Measurements from ENCODE around the gene CEP41. TPM values are rescaled to one million over a fixed set of nuclear protein-coding genes. Genes with fewer than 3 reads are reported as not detected.
A peak's percentile ranks its signal among the peaks of the same experiment; 100 is the strongest.

The CEP41 gene
- total RNA-seq, 4 donors from 2014 or later: 3.1 to 10.7 (median 7.9) TPM

GRCh38 chr7:130349911-130350782 lies 90.7 kb downstream of the CEP41 start:
- DNase-seq: no peak
- Histone ChIP-seq H3K4me3 (replicated peaks in 1 of 3) (no peak overlapping the region), H3K9me3 (no peaks in the 10 kb centered on the region), H3K36me3 (no peaks in the 10 kb centered on the region), H3K27me3 (no peaks in the 10 kb centered on the region), H3K27ac (peak overlapping the region in 2 of 3 donors; percentile 19 to 50), H3K4me1 (peaks cover 5% of the 10 kb centered on the region in 2 donors)
- 77 to 80% methylated on average over 16 of the region's 16 CpGs for WGBS, 2 donors
- intact Hi-C loops (cut with DNase I): no loop called here
- TF ChIP-seq, protein P1, sequence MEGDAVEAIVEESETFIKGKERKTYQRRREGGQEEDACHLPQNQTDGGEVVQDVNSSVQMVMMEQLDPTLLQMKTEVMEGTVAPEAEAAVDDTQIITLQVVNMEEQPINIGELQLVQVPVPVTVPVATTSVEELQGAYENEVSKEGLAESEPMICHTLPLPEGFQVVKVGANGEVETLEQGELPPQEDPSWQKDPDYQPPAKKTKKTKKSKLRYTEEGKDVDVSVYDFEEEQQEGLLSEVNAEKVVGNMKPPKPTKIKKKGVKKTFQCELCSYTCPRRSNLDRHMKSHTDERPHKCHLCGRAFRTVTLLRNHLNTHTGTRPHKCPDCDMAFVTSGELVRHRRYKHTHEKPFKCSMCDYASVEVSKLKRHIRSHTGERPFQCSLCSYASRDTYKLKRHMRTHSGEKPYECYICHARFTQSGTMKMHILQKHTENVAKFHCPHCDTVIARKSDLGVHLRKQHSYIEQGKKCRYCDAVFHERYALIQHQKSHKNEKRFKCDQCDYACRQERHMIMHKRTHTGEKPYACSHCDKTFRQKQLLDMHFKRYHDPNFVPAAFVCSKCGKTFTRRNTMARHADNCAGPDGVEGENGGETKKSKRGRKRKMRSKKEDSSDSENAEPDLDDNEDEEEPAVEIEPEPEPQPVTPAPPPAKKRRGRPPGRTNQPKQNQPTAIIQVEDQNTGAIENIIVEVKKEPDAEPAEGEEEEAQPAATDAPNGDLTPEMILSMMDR (IDR thresholded peaks at IDR 0.05): no peak
- no peak for TF ChIP-seq POLR2A (IDR thresholded peaks at IDR 0.05)

GRCh38 chr7:130346941-130347340 lies 93.9 kb downstream of the CEP41 start:
- intact Hi-C loops (cut with DNase I): no loop called here
- Histone ChIP-seq H3K4me3 (replicated peaks in 1 of 3) (no peak overlapping the region), H3K27me3 (no peaks in the 10 kb centered on the region), H3K9me3 (no peaks in the 10 kb centered on the region), H3K4me1 (no peaks in the 10 kb centered on the region), H3K36me3 (no peaks in the 10 kb centered on the region), H3K27ac (no peak overlapping the region)
- 77 to 88% methylated on average over 10 to 12 of the region's 12 CpGs for WGBS, 2 donors
- DNase-seq: no peak
- TF ChIP-seq POLR2A (IDR thresholded peaks at IDR 0.05): no peak
- TF ChIP-seq, protein P1 (IDR thresholded peaks at IDR 0.05): no peak

DNA sequence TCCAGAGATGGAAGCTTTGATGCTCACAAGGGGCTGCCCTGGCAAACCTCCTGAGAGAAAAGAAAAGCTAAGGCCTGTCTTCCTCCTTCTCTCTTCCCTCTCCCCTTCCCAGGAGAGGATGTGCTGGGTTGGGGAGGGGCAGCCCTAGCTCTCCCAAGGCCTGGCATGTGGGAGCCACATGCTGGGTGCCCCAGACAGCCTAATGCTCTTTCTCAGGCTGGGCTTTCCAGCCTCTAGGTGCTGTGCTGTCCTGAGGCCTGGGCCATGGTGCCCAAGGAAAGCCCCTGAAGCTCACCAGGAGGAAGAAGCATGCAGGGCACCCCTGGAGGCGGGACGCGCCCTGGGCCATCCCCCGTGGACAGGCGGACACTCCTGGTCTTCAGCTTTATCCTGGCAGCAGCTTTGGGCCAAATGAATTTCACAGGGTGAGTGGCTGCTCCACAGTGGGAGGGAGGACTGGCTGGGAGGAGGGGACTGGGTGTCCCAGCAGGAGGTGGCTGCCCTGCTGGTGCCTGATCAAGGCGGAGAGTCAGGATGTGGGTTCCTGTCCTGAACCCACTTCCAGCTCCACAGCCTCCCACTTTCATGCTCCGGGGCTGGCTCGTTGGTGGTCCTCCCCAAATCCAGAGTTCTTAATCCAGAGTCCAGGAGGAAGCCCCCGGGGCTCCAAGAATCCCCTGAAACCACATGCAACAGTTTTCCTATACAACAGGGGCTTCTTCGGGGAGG lies 94.5 kb downstream of the CEP41 start:
- no peaks in the 10 kb centered on the region for H3K9me3 ChIP-seq
- H3K27me3 ChIP-seq: no peaks in the 10 kb centered on the region
- no peak overlapping the region for H3K27ac ChIP-seq
- H3K4me3 ChIP-seq (replicated peaks in 1 of 3): no peak overlapping the region
- no peaks in the 10 kb centered on the region for H3K36me3 ChIP-seq
- no peak for TF ChIP-seq POLR2A (IDR thresholded peaks at IDR 0.05)
- TF ChIP-seq, protein P1 (IDR thresholded peaks at IDR 0.05): no peak
- 87 to 89% methylated on average over 5 to 10 of the region's 10 CpGs for whole genome bisulfite sequencing, 2 donors
- intact Hi-C loops (cut with DNase I): no loop called here
- no peaks in the 10 kb centered on the region for H3K4me1 ChIP-seq
- DNase-seq: no peak

DNA sequence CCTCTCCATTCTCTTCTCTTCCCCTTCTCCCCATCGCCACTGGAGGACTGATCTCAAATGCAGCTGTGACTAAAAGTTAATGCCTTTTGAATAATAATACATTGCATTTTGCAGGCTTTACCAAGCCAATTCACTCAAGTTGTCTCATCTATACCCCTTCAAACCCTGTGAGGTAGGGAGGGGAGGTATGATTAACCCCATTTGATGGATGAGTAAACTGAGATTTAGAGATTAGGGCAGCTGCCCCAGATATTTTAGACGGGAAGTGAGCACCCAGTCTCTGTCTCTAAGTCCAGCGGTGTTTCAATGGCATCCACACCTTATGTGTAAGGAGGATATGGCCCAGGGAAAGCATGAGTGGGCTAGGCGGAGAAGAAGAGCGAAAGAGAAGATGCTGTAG lies 95.1 kb downstream of the CEP41 start:
- no peak for DNase-seq
- no peak overlapping the region for H3K27ac ChIP-seq
- no peak overlapping the region for H3K4me3 ChIP-seq (replicated peaks in 1 of 3)
- WGBS, 2 donors: 90 to 93% methylated on average over 4 of the region's 5 CpGs
- no peak for TF ChIP-seq POLR2A (IDR thresholded peaks at IDR 0.05)
- TF ChIP-seq, protein P1 (IDR thresholded peaks at IDR 0.05): no peak
- intact Hi-C loops (cut with DNase I): no loop called here
- no peaks in the 10 kb centered on the region for H3K27me3 ChIP-seq
- H3K36me3 ChIP-seq: no peaks in the 10 kb centered on the region
- no peaks in the 10 kb centered on the region for H3K4me1 ChIP-seq
- no peaks in the 10 kb centered on the region for H3K9me3 ChIP-seq

- H3K27ac ChIP-seq: no peak overlapping the region
- intact Hi-C loops (cut with DNase I): no loop called here
- TF ChIP-seq, protein P1 (IDR thresholded peaks at IDR 0.05): no peak
- no peak for TF ChIP-seq POLR2A (IDR thresholded peaks at IDR 0.05)
- no peaks in the 10 kb centered on the region for H3K9me3 ChIP-seq
- H3K4me1 ChIP-seq: no peaks in the 10 kb centered on the region
- 48 to 56% methylated on average over 8 of the region's 8 CpGs for WGBS, 2 donors
- no peak overlapping the region for H3K4me3 ChIP-seq (replicated peaks in 1 of 3)
- H3K27me3 ChIP-seq: no peaks in the 10 kb centered on the region
- H3K36me3 ChIP-seq: no peaks in the 10 kb centered on the region
- DNase-seq: no peak
Measured at GRCh38 chr7:130345136-130345535, 95.7 kb downstream of the CEP41 start.
